ENCODE results near the gene PLA2G6. TPM values are rescaled to one million over a fixed set of nuclear protein-coding genes. Genes with fewer than 3 reads are reported as not detected.

PLA2G6 gene
- total and polyA plus RNA-seq, 2 of the 8 experiments (the other 6 are each of a cell fraction or from before 2014, with no cell fraction given): 13.2 to 21.0 TPM

DNA sequence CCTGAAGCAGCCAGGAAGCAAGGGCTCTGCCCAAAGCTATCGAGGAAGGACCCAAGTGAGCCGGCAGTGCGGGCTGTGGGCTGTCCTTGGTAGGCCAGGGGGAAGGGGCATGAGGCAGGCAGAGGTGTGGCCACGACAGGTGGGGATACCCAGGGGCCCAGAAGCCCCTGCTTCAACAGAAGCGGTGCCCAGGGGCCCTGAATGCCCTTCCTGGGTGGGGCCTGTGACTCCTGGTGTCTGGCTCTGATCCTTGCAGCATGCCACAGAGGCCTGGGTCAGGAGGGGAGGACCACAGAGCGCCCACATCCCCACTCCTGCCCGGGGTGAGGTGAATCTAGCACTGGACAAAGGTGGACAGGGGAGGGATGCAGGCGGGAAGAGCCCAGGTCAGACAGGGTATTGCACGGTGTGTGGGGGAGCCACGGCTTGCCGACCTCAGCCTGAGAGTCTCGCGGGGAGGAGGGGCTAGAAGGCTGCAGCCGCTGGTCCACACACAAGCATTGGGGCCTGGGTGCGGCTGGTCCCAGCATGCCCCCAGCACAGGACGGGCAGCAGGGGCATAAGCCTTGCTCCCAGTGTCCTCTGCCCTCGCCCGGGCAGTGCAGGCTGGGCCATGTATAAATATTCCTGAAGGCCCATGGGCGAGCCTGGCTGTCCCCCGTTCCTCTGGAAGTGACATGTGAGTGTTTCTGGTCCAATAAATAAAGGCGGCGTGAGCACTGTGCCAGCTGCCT, 39.2 kb upstream of the PLA2G6 start (continued):
- TF ChIP-seq, protein P1, sequence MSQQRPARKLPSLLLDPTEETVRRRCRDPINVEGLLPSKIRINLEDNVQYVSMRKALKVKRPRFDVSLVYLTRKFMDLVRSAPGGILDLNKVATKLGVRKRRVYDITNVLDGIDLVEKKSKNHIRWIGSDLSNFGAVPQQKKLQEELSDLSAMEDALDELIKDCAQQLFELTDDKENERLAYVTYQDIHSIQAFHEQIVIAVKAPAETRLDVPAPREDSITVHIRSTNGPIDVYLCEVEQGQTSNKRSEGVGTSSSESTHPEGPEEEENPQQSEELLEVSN (IDR thresholded peaks at IDR 0.05): no peak
- TF ChIP-seq HDAC6 (IDR thresholded peaks at IDR 0.05; ENCODE audit: low read depth, low read length): no peak
